HG03342 (cell line): Measurements from ENCODE around the gene DUOXA2.

Experiments used
- ATAC-seq: cut with Tn5 transposase; IDR thresholded peaks from one replicate; pipeline ENCODE4 v1.9.1; 2021; ENCODE audit warnings: mild to moderate bottlenecking, moderate library complexity; ENCODE audit not compliant: unreplicated experiment

The DUOXA2 gene

GRCh38 chr15:45155739-45156138 lies 41.6 kb downstream of the DUOXA2 start:
- ATAC-seq = no peak

GRCh38 chr15:45156744-45157455 lies 42.8 kb downstream of the DUOXA2 start:
- ATAC-seq = no peak

- no peak for ATAC-seq
Measured at GRCh38 chr15:45157974-45158373, 43.8 kb downstream of the DUOXA2 start.

- ATAC-seq = no peak
Measured at GRCh38 chr15:45161666-45162065, 47.5 kb downstream of the DUOXA2 start.

GRCh38 chr15:45162771-45163507 lies 48.8 kb downstream of the DUOXA2 start:
- peak; percentile 43 for ATAC-seq

- ATAC-seq = no peak
Measured at GRCh38 chr15:45163508-45163856, 49.4 kb downstream of the DUOXA2 start.

GRCh38 chr15:45164914-45165313 lies 50.8 kb downstream of the DUOXA2 start:
- no peak for ATAC-seq

GRCh38 chr15:45165536-45165935 lies 51.4 kb downstream of the DUOXA2 start:
- no peak for ATAC-seq

- ATAC-seq = peak; percentile 94
Measured at GRCh38 chr15:45166834-45167630, 52.9 kb downstream of the DUOXA2 start.

GRCh38 chr15:45167631-45168205 lies 53.6 kb downstream of the DUOXA2 start:
- no peak for ATAC-seq
